HG02610 (cell line): ENCODE measurements around the gene LIPI.
"Not testable (repeated sequence)": the region's sequence is repeated elsewhere in the genome, so short reads cannot be mapped to it uniquely, and the experiment has no call there.

Experiments used
- ATAC-seq: cut with Tn5 transposase; IDR thresholded peaks from one replicate; pipeline ENCODE4 v1.9.1; 2021; ENCODE audit warnings: mild to moderate bottlenecking, moderate library complexity; ENCODE audit not compliant: unreplicated experiment

LIPI gene

GRCh38 chr21:14076143-14076806 lies 134.5 kb downstream of the LIPI start:
- ATAC-seq, result no peak

GRCh38 chr21:14075346-14076142 lies 135.2 kb downstream of the LIPI start:
- ATAC-seq, result no peak

GRCh38 chr21:14074177-14074576 lies 136.6 kb downstream of the LIPI start:
- ATAC-seq, result no peak

GRCh38 chr21:14073615-14074014 lies 137.1 kb downstream of the LIPI start:
- no peak for ATAC-seq

- no peak for ATAC-seq
These were observed 137.8 kb downstream of the LIPI start for GRCh38 chr21:14072761-14073535.

GRCh38 chr21:14071902-14072734 lies 138.6 kb downstream of the LIPI start:
- no peak for ATAC-seq

GRCh38 chr21:14070968-14071367 lies 139.8 kb downstream of the LIPI start:
- ATAC-seq, result no peak

GRCh38 chr21:14070049-14070893 lies 140.5 kb downstream of the LIPI start:
- ATAC-seq, result no peak

GRCh38 chr21:14064296-14064645 lies 146.5 kb downstream of the LIPI start:
- ATAC-seq, result no peak

GRCh38 chr21:14063620-14064295 lies 147.0 kb downstream of the LIPI start:
- not testable (repeated sequence) for ATAC-seq

GRCh38 chr21:14062684-14063083 lies 148.1 kb downstream of the LIPI start:
- ATAC-seq, result not testable (repeated sequence)

GRCh38 chr21:14061820-14062219 lies 148.9 kb downstream of the LIPI start:
- not testable (repeated sequence) for ATAC-seq

- ATAC-seq, result not testable (repeated sequence)
These were observed 151.6 kb downstream of the LIPI start for GRCh38 chr21:14058995-14059627.
